SK-N-MC (cell line): ENCODE measurements around the gene HARS1.
"Not testable (repeated sequence)": the region's sequence is repeated elsewhere in the genome, so short reads cannot be mapped to it uniquely, and the experiment has no call there.

Experiments used
- DNase-seq: peaks from one replicate; pipeline ENCODE4 v3.0.0-alpha.2; 2011; ENCODE audit warnings: low read depth, low spot score
- H3K27ac ChIP-seq: fragments of 200-600 bp; sonication (generic); 2 replicates; pipeline ENCODE4 v1.5.1; 2016; ENCODE audit warnings: mixed run types
- H3K36me3 ChIP-seq: fragments of 200-600 bp; sonication (generic); 2 replicates; pipeline ENCODE4 v1.6.1; 2017; ENCODE audit warnings: antibody characterized with exemption, low read length, mixed read lengths; ENCODE audit not compliant: insufficient read depth
- H3K4me3 ChIP-seq: fragments of 200-600 bp; sonication (generic); 2 replicates; pipeline ENCODE4 v1.5.1; 2016
- H3K9ac ChIP-seq: fragments of 200-600 bp; sonication (generic); 2 replicates; pipeline ENCODE4 v1.8.0; 2017; ENCODE audit warnings: mixed run types, mixed read lengths; ENCODE audit not compliant: insufficient read length
- H3K9me3 ChIP-seq: fragments of 200-600 bp; sonication (generic); 2 replicates; pipeline ENCODE4 v1.6.1; 2017; ENCODE audit warnings: low read depth, mild to moderate bottlenecking, antibody characterized with exemption, low read length, moderate library complexity, mixed read lengths
- EZH2 ChIP-seq: fragments of 200-600 bp; sonication (generic); IDR thresholded peaks from one replicate; pipeline ENCODE4 v1.6.1; 2017; ENCODE audit warnings: antibody characterized with exemption
- FOXP2 ChIP-seq: optimal IDR thresholded peaks from 2 replicates; pipeline ENCODE3; 2011; ENCODE audit warnings: mild to moderate bottlenecking, moderate library complexity; ENCODE audit not compliant: insufficient read depth; ENCODE audit errors: extremely low read length, control extremely low read depth
- POLR2AphosphoS5 ChIP-seq: IDR thresholded peaks from 2 replicates; pipeline ENCODE4 v1.6.1; 2012; ENCODE audit warnings: mild to moderate bottlenecking, low read depth, low read length, borderline replicate concordance

HARS1 gene

DNA sequence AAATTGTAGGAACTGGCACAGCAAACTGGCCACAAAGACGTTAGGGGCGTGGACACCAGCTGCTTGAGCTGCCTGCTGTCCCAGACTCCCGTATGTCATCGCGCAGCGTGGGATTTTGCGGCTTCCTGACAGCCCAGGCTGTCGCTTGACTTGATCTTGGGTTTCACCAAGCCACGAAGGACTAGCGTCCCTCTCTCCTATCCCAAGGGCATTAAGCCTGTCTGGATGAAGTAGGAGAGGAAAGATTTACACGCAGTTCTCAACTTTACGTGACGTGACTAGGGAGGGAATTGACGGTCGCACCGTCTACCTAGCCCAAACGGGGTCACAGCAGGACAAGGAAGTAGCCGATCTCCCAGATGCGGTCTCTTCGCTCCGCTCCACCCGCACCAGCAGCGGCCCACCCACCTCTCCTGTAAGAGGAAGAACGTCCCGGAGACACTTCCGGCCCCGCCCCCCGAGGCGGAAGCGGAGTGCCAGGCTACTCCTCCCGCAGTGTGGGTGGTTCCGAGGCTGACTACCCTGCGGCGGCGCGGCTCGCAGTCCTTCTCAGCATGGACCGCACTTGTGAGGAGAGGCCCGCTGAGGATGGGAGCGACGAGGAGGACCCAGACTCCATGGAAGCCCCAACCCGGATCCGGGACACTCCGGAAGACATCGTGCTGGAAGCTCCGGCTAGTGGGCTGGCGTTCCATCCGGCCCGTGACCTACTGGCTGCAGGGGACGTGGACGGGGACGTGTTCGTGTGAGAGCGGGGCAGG is 26.6 kb downstream of the HARS1 start, which contains the start of gene WDR55:
Gene WDR55 (plus strand): TSS at position 546 of the 761 bp plus-strand sequence. CDS start 9 bp downstream, at position 555.
- Histone ChIP-seq H3K9ac (peak within 1 kb of the TSS; percentile 86), H3K27ac (peak within 1 kb of the TSS; percentile 85), H3K36me3 (peaks cover 51% of the 10 kb centered on the region), H3K4me3 (peak within 1 kb of the TSS; percentile 80), H3K9me3 (no peaks in the 10 kb centered on the region)
- DNase-seq = peak; percentile 57
- peak; percentile 95 for TF ChIP-seq POLR2AphosphoS5
- peak; percentile 68 for TF ChIP-seq FOXP2
- TF ChIP-seq EZH2 = no peak

GRCh38 chr5:140664030-140664358 is 27.2 kb downstream of the HARS1 start:
- peaks cover 51% of the 10 kb centered on the region for H3K36me3 ChIP-seq
- DNase-seq = no peak
- no peaks in the 10 kb centered on the region for H3K9me3 ChIP-seq
- H3K9ac ChIP-seq = peak overlapping the region; percentile 86
- peak overlapping the region; percentile 85 for H3K27ac ChIP-seq
- no peak for TF ChIP-seq FOXP2
- TF ChIP-seq EZH2 = no peak
- no peak for TF ChIP-seq POLR2AphosphoS5
- peak overlapping the region; percentile 80 for H3K4me3 ChIP-seq

GRCh38 chr5:140660371-140660770 is 30.8 kb downstream of the HARS1 start:
- not testable (repeated sequence) for H3K4me3 ChIP-seq, H3K9ac ChIP-seq, H3K27ac ChIP-seq, DNase-seq, H3K9me3 ChIP-seq
- H3K36me3 ChIP-seq = peaks cover 66% of the 10 kb centered on the region

- Histone ChIP-seq H3K36me3 (peaks cover 81% of the 10 kb centered on the region), H3K27ac (no peak overlapping the region), H3K9me3 (no peaks in the 10 kb centered on the region), H3K9ac (no peak overlapping the region), H3K4me3 (no peak overlapping the region)
- TF ChIP-seq POLR2AphosphoS5 = no peak
- TF ChIP-seq EZH2 = no peak
- no peak for TF ChIP-seq FOXP2
- no peak for DNase-seq
These were observed 32.3 kb downstream of the HARS1 start for GRCh38 chr5:140658870-140659269.

DNA sequence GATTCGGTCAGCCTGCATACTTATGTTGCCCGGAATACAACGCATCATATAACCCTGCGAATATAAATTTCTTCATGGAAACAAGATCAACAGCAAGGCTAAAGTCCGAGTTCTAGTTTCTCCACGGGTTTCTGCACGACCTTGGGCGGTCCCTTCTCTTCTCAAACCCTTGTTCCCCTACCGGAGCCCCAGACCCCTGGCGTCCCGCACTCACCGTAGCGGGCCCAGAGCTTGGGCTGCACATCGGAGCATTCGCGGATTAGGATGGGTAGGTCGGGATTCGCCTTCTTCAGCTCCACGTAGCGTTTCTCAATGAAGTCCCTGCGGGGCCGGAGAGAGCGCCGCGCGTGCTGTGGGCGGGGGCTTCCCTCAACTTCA is 44.1 kb downstream of the HARS1 start:
- Histone ChIP-seq H3K27ac (no peak overlapping the region), H3K4me3 (peak overlapping the region; percentile 85), H3K9me3 (no peaks in the 10 kb centered on the region), H3K36me3 (peaks cover 57% of the 10 kb centered on the region), H3K9ac (peak overlapping the region; percentile 93)
- DNase-seq = no peak
- TF ChIP-seq POLR2AphosphoS5 (no peak), FOXP2 (no peak), EZH2 (no peak)

DNA sequence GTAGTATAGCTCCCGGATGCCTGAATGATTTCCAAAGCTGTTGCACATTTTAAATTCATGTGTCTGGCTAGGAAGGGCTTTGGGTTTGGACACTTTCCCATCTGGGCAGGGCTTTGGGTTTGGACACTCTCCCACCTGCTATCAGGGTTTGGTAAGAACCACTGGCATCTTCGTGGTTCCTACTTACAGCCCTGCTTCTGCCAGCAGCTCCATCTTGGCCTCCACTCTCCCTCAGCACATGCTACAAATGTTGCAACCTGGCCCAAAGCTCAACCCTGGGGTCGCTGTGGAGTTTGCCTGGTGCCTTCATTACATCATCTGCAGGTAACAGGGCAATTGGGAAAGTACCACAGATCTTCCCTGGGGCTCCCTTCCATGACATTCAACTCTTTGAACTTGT is 48.5 kb downstream of the HARS1 start:
- DNase-seq = no peak
- Histone ChIP-seq H3K9ac (no peak overlapping the region), H3K4me3 (no peak overlapping the region), H3K27ac (no peak overlapping the region), H3K36me3 (peaks cover 30% of the 10 kb centered on the region), H3K9me3 (no peaks in the 10 kb centered on the region)
- no peak for TF ChIP-seq EZH2
- TF ChIP-seq POLR2AphosphoS5 = no peak
- TF ChIP-seq FOXP2 = no peak

DNA sequence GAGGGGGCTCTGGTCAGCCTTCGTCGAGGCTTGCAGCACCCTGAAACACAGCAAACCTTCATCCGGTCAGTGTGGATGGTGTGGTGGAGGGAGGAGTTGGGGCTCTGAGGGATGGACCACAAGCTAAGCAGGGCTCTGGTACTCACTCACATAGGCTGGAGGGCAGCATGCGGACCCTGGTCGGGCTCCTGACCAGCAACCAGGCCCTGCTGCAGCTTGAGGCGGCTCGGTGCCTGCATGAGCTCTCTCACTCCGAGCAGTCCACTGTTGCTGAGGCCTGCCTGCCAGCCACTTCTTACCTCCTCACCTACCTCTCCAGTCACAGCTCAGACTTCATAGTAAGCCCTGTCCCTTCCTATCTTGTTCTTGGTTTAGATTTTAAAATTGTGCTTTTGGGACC is 49.5 kb downstream of the HARS1 start:
- Histone ChIP-seq H3K9me3 (no peaks in the 10 kb centered on the region), H3K4me3 (no peak overlapping the region), H3K9ac (no peak overlapping the region), H3K27ac (no peak overlapping the region), H3K36me3 (peaks cover 30% of the 10 kb centered on the region)
- no peak for DNase-seq
- TF ChIP-seq FOXP2 = no peak
- TF ChIP-seq EZH2 = no peak
- no peak for TF ChIP-seq POLR2AphosphoS5

- Histone ChIP-seq H3K9ac (peak within 1 kb of the TSS; percentile 91), H3K9me3 (no peaks in the 10 kb centered on the region), H3K36me3 (peaks cover 16% of the 10 kb centered on the region), H3K4me3 (peak within 1 kb of the TSS; percentile 93), H3K27ac (peak within 1 kb of the TSS; percentile 84)
- TF ChIP-seq POLR2AphosphoS5 = peak; percentile 98
- TF ChIP-seq FOXP2 = no peak
- TF ChIP-seq EZH2 = no peak
- DNase-seq = peak; percentile 67
These were observed 51.8 kb downstream of the HARS1 start, which contains the start of gene TMCO6 for GRCh38 chr5:140639148-140639981. TSS of gene TMCO6 (plus strand) at chr5:140639451. CDS start at chr5:140639528, 77 bp downstream.

DNA sequence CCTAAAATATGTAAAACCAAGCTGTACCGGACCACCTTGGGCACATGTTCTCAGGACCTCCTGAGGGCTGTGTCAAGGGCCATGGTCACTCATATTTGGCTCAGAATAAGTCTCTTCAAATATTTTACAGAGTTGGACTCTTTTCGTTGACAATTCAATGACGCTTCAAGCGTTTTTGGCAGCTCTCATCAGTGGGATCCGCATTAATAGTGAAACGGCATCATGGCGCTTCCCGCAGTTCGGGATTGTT is 52.3 kb downstream of the HARS1 start:
- not testable (repeated sequence) for H3K9me3 ChIP-seq, DNase-seq
- H3K36me3 ChIP-seq = peaks cover 11% of the 10 kb centered on the region
- H3K9ac ChIP-seq = peak overlapping the region; percentile 62
- H3K4me3 ChIP-seq = peak overlapping the region; percentile 93
- H3K27ac ChIP-seq = peak overlapping the region; percentile 84
